GM03348 (cell line): ENCODE measurements around the gene CLCNKA.
"Not testable (repeated sequence)": the region's sequence is repeated elsewhere in the genome, so short reads cannot be mapped to it uniquely, and the experiment has no call there.

Experiments
- DNase-seq: peaks from one replicate; pipeline ENCODE4 v3.0.0; 2012; ENCODE audit warnings: low spot score

The CLCNKA gene

DNA sequence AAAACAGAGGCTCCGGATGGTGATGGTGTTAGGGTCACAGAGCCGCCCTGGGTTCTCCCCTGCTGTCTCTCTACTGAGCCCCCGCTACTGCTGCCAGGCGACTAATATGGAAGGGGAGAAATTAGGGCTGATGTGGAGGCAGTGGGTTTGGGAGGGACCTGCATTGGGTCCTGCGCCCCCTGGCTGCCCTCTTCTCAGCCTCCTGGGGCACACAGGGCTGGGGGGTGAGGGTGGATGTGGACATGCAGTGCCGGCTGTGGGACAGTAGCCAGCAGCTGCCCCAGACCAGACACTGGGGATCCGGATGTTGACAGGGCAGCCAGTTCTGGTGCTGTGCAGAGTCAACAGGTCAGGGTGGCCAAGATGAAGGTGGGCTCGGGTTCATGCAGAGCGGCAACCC is 20.3 kb downstream of the CLCNKA start:
- DNase-seq = no peak

DNA sequence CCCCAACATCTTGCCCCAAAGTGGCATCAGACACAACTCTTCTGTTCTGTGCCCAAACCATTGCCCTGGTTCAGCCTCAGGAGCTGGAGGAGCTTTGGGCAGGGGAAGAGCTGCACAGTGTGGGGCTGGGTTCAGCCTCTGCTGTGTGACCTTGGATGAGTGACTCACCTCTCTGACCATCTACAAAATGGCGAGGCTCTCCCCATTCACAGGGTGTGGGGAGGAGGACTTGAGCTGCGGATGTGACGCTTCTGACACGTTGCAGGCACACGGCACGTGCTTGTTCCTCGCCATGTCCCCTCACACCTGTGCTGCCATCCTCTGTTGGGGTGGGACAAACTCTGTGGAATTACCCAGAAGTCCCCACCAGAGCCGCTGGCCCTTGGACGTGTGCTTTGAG is 20.8 kb downstream of the CLCNKA start:
- DNase-seq = not testable (repeated sequence)

DNA sequence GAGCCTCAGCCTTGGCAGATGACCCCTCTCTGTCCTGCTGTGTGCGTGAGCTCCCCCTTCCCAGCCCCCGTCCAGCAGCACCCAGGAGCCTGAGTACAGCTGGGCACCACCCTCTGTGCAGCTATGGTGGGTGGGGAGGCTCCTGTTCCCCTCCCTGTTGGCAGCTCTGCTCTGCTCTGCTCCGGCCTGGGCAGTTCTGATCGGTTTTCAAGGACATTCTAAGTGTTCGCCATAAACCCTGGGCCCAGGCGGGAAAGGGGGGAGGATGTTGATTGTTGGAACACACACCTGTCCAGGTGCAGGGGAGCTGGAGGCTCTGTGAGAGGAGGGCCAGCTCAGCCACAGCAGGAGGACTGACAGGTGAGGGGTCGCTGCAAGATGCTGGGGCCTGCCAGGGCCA is 21.7 kb downstream of the CLCNKA start, which contains the start of gene CLCNKB:
CLCNKB (plus strand) TSS at position 262 of the 400 bp plus-strand sequence. CDS start 711 bp downstream, outside the sequence.
- no peak for DNase-seq

DNA sequence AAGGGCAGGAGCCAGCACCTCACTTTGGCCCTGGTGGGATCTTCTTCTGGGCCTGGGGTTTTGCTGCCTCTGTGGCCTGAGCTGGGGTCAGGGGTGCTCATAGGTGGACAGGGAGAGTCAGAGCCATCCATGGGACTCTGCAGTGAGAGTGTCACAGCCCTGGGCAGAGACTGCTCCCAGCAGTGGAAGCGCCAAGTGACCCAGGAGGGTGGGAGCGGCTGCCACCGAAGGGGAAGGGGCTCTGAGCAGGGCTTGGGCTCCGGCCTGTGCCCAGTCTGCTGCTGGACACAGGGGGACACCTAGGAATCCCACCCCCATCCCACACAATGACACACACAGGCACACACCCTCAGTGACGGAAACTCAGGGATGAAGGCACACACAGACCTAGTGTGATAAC is 22.1 kb downstream of the CLCNKA start:
- no peak for DNase-seq

DNA sequence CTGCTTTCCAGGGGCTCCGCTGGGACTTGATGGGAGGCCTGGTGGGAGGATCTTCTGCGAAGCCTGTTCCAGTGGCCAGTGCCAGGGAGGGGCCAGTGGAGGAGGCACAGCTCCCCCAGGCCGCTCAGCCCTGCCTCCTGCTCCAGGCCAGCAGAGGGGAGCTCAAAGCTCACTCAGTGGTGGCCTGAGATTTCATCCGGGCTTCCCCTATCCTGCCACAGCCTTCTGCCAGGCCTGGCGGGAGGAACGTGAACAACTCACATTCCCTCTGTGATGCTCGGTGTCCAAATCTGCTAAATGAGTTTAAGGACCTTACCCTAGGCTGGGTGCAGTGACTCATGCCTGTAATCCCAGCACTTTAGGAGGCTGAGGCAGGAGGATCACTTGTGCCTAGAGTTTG is 25.0 kb downstream of the CLCNKA start:
- no peak for DNase-seq

DNA sequence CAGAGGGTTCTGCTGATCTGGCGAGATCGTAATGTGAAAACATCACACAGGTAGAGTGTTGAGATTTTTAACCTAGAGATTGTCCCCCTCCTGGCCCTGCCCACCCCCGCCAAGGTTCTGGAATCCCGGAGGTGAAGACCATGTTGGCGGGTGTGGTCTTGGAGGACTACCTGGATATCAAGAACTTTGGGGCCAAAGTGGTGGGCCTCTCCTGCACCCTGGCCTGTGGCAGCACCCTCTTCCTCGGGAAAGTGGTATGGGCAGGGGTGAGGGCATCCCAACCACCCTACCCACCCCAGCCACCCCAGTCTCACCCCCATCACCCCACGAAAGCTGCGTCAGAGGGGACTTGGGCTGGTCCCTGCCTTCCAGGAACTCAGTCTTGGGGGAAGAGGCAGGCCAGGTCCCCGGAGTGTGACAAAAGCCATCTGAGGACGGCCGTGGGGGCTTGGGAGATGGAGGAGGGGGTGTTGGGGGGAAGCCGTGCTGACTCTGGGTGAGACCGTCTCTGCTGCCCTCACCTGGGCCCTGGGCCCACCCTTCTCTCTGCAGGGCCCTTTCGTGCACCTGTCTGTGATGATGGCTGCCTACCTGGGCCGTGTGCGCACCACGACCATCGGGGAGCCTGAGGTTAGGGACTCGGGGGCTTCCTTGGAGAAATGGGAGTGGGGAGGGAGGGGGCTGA is 26.1 kb downstream of the CLCNKA start:
- no peak for DNase-seq

DNA sequence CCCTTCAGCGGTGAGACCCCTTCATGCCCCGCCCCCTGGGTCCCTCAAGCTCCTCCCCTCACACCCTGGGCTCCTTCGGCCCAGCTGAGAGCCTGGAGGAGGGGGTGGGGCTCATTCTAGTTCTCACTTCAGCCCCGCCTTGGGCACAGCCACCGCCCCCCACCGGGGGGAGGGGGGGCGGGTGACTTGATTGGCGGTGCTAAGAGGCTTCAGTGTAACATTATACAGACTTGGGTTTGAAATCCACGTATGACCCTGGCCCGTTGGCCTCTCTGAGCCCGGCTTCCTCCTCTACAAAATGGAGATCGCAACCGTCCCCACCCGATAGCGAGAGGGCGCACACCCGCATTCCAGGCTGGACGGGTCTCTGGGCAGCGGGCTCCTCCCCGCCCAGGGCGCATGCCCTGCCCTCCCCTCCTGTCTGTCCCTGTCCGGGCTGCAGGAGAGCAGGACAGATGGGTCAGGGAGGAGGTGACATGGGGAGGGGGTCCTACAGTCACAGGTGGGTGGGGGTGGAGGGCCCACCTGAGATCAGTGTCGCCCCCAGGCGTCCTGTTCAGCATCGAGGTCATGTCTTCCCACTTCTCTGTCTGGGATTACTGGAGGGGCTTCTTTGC is 26.8 kb downstream of the CLCNKA start:
- peak; percentile 76 for DNase-seq

DNA sequence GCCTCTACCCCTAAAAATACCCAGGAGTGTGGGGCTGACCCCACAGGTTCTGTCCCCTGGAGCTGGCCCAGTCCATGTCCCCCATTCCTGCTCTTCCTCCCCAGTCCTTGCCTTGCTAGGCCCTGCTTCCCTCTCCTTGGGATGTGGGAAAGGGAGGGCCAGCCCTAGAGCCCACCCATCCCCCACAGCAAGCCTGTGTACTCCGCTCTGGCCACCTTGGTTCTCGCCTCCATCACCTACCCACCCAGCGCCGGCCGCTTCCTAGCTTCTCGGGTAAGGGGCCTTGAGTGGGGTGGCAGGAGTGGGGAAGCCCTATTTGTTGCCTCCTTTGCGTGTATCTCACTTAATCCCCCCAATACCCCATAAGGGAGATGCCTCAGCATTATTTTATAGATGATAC is 28.5 kb downstream of the CLCNKA start:
- no peak for DNase-seq

DNA sequence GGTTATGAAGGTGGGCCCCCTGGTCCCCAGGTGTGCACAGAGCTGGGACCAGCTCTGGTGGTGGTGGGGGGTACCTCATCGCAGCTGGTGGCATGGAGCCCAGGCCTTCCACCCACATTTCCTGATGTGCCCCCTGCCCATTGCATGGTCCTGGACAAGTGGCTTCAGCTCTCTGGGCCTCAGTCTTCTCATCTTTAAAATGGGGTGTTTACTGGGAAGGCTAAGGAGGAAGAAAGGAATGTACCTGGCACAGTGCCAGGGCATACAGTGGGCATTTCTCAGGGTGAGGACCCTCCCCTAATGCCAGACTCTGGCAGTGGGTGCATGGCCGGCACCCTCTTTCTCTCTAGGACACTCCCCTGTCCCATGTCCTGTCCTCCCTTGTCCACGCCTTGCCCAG is 29.2 kb downstream of the CLCNKA start:
- DNase-seq = no peak

DNA sequence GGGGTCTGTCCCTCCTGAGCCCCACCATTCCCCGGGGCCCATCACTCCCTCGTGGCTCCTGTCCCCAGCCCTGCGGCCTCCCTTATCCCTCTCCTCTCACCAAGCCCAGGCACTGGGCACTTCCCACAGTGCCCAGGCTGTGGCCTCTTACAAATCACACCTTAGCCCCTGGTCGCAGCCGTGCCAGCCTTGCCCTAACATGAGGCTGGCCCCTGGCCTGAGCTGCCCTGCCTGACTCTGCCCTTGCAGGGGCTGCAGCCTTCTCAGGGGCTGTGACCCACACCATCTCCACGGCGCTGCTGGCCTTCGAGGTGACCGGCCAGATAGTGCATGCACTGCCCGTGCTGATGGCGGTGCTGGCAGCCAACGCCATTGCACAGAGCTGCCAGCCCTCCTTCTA is 30.1 kb downstream of the CLCNKA start:
- not testable (repeated sequence) for DNase-seq

DNA sequence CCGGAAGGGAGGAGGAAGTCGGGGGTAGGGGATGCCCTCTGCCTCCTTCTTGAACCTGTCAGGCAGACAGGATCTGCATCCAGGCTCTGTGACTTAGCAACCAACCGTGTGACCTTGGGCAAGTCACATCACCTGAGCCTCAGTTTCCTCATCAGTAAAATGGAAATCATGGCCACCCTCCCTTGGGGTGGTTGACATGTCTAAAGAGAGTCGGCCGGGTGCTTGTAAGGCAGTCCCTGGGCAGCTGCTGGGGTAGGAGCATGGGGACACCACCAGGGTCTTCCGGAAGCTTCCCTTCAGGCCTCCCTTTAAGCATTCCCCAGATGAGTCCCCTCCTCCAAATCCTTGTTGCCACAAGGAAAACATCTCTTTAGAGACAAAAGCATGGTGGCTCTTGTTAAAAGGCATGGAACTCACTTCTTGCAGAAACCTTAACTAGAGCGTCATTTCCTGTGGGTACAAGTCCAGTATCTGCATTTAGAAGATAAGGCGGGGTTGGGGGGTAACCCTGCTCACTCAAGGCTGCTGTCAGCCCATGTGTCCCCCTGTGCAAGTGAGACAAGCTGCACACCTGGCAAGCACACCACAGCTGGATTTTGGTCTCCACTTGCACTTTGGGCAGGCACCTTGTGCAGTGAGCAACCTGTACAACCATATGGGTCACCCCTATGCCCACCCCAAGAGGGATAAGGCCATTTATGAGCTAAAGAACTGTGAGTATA is 32.1 kb downstream of the CLCNKA start:
- no peak for DNase-seq

DNA sequence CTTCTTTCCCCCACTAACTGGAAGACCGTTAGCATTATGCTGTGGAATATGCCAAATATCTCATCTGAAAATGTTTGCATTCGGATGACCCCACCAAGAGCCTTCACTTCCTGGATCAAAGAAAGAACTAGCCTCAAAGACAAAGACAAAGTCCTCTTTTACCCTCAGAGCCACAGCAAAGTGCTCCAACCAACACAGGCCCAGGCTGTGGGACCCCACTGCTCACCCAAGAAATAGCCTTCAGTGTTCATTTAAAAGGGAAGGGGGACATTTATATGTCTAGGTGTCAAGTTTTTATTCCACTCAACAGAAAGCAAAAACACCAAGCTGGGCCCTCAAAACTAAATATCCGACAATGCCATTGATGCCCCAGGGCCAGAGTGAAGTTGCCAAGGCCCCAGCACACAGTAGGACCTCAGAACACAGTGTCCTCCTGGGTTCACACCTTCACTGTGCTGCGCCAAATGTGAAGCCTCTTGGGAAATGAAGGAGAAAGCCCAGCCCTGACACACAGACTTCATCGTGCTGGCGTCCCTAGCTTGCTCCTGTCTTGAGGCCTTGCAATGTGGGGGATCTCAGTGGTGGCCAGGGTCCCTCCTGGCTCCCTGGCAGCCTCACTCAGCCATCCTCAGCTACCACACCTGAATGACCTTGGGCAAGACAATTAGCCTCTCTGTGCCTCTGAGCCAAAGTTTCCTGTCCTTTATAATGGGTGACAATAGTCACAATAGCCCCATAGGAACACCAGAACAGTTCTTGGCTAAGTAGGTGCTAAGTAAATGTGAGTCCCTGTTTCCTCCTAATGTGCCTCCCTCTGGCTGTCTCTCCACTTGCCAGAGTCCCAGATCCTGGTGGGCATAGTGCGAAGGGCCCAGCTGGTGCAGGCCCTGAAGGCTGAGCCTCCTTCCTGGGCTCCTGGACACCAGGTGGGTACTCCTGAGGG is 33.0 kb downstream of the CLCNKA start:
- DNase-seq = no peak

DNA sequence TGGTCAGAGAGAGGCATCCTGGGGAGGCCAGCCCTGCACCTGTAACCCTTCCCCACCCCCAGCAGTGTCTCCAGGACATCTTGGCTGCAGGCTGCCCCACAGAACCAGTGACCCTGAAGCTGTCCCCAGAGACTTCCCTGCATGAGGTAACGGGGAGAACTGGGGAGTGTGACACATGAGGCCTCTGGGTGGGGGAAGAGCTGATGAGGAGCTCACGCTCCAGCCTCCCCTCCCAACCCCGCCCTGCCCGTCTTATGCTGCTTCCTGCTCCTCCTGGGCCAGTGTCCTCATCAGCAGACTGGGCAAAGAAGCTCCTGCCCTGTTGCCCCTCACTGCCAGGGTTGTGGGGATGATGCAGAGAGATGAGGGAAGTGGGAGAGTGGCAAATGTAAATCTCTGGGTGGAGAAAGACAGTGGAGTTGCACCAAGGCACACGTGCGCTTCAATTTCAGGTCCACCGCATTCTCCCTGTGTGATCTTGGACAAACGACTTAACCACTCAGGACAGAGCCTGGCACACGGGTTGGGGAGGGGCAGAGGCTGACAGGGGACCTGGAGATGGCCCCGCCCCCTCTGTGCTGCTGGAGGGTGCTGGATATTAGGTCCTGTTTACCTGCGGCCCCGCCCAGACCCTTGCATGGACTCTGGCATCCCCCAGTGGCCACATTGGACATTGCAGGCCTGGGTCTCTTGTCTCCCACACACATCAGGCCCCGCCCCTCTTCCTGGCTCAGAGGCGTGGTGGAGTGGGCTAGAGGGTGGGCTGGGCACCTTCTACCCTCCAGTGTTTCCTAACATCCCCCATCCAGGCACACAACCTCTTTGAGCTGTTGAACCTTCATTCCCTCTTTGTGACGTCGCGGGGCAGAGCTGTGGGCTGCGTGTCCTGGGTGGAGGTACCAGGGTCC is 34.0 kb downstream of the CLCNKA start:
- peak; percentile 88 for DNase-seq

DNA sequence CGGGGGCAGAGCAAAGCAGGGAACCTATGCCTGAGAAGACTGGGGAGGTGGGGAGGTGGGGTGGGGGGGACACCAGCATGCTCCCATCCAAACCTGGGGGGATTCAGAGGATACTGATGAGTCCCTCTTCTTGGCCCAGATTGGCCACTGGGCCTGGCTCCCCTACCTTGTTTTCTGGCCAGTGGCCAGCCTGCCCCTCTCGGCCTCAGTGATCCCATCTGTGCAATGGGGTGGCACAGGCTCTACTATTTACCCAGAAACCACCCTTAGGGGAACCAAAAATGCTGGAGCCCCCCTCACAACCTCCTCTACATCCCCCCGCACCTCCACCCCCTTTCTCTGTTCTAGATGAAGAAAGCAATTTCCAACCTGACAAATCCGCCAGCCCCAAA is 34.7 kb downstream of the CLCNKA start:
- DNase-seq = not testable (repeated sequence)

DNA sequence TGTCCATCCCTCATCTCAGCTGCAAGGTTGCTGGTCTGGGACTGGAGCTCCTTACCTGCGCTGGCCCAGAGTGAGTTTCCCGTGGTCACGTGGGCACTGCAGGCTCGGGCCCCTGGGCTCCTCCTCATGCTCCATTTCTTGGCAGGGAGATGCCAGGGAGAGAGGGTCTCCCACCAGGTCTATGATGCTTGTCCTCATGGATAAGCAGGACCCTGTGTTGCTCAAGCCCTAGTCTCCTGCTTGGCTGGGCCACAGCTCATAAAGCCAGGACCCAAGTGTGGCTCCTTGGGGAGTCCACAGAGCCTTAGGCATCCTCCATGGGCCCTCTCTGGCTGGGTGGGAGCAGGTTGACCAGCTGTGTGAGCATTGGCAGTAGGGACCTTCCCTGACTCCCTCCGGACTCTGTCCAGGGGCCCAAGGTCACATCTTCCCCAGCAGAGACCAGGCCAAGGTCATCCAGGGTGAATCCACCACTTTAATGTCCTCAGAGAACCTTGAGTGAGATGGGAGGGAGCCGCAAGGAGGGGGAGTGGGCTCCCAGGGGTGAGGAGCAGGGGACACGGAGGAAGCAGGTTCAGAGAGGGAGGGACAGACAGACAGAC is 35.6 kb downstream of the CLCNKA start:
- not testable (repeated sequence) for DNase-seq

DNA sequence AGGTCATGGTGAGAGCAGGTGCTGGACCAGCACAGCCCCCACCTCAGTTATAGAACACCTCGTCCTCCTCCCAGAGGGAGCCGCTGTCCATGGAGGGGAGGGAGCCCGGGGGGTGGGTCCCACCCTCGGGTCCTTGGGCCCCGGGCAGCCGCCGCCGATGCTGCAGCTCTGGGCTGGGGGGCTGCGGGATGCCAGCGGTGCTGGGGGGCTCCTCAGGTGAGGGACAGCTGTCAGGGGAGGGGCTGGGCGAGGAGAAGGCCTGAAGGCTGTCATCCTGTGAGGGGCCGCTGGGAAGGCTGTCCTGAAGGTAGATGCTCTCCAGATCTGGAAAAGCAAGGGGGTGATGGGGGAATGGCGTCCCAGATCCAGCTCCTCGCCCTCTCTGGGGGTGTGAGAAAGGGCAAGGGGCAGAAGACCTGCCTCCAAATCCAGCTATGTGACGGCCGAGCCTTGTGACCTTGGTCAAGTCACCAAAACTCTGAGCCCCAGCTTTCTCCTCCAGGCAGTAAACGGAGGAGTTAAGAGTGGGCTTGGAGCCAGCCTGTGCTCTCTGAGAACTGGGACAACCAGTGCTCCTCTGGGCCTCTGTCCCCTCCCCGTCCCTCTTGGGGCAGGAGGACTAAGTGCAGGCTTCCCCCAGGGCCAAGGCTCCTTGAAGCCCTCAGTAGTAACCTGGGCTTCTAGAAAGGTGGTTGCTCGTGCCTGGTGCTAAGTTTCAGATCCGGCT is 36.7 kb downstream of the CLCNKA start:
- DNase-seq = not testable (repeated sequence)

DNA sequence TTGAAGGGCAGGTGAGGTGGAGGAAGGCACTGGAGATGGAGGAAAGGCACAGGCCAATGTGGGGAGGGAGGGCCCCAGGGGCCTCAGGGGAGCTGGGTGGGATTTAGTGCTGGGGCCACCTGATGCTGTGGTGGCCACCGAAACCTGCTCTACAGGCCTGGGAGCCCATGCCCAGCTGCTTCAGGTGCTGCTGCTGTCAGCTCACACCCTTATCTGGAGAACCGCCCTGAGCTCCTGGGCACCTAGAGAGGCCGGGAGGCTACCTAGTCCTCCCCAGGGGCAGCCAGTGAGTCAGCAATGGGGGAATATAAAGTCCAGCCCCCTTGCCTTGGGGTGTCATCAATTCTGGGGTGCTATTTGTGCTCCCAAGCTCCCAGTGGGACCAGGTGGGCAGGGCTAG is 39.4 kb downstream of the CLCNKA start:
- no peak for DNase-seq

DNA sequence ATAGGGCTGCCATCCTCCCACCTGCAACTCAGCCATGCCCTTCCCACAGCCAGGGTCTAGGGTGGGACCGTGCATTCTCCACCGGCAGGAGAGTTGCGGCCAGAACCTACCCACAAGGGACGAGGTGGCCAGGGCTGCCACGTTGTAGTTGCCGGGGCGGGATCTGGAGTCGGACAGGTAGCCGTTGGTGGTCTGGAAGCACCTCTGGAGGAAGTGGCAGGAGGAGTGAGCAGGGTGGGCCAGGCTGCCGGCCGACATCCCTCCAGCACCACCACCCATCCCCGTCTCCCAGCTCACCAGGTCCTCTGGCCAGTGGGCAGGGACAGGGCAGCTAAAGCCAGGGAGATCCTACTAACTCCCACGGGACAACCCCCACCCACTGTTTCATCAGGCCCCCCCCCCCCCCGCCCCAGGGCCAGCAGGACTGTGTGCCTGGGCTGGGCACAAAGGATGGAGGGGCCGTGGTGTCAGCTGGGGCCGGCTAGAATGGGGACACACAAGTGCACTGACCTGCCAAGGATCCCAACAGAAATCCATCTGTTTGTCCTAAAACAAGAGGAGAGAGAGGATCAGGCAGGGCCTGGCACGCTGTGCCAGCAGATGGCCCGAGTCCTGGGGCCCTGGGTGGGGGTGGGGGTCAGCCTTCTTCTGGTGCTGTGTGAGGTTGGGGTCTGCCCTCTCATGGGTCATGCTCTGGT is 40.3 kb downstream of the CLCNKA start:
- DNase-seq = not testable (repeated sequence)

DNA sequence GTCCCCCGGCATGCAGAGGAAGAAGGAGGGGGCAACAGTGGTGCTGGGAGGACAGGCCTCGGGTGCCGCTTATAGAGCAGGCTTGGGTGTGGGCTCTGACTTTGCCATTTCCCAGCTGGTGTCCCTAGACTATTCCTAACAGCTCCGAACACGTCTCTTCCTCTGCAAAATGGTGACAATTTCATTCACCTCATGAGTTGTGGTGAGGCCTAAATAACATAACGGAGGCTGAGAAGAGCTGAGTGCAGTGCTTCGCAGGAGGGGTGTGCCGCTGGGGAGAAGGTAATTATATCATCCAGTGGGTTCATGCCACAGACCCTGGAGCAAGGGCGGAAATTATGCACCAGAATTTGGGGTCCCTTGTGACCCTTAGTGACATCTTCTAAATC is 40.8 kb downstream of the CLCNKA start:
- DNase-seq = not testable (repeated sequence)
